Measurements from ENCODE around the gene LMO7.
"Not testable (repeated sequence)": the region's sequence is repeated elsewhere in the genome, so short reads cannot be mapped to it uniquely, and the experiment has no call there.

The LMO7 gene

DNA sequence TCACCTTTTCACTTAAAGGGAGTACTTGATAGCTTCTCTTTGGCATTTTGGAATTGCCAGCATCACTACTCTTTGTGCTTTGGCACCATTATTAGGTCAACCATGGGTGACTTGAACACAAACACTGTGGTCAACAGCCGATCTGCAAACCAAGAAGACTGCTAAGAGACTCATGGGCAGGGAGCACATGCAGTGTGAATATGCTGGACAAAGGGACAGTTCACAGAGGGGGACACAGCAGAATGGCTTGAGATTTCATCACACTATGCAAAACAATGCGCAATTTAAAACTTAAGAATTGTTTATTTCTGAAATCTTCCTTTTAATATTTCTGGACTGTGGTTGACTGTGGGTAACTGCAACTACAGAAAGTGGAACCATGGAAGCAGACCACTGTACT is 64.4 kb downstream of the LMO7 start:
- no peak for DNase-seq

DNA sequence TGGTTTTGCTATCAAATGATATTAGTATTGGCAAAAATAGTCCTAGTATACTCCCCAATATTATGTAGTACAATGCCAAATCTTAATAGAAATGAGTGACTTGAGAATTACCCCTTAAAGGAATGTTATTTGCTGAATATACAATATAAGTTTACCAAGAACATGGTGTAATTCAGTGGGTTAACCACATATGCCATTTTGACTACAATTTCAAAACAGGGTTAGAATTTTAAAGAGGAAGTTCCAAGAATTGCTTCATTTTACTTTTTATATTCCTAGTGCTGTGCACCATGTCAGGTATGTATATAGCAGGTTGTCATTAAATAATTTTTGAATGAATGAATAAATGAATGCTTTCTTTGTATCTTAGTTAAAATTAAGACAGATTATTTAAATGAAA is 66.3 kb downstream of the LMO7 start:
- no peak for DNase-seq

DNA sequence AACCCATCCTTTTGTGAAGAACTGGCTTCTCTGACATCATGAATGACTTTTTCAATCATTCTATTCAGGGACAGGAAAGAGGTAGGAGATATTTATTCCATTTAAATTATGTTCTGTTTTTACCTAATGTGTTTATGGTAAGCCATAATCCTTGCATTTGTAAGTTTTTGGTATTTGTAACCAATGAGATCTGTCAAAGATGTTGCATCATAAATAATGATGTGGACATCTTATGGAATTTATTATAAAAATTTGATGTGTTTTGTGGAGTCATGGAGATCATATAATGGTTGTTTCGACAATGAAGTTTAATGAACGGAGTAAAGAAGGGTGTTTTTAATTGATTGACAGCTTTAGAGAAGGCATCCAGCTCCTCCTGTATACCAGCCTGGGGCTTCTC is 67.6 kb downstream of the LMO7 start:
- DNase-seq: no peak

DNA sequence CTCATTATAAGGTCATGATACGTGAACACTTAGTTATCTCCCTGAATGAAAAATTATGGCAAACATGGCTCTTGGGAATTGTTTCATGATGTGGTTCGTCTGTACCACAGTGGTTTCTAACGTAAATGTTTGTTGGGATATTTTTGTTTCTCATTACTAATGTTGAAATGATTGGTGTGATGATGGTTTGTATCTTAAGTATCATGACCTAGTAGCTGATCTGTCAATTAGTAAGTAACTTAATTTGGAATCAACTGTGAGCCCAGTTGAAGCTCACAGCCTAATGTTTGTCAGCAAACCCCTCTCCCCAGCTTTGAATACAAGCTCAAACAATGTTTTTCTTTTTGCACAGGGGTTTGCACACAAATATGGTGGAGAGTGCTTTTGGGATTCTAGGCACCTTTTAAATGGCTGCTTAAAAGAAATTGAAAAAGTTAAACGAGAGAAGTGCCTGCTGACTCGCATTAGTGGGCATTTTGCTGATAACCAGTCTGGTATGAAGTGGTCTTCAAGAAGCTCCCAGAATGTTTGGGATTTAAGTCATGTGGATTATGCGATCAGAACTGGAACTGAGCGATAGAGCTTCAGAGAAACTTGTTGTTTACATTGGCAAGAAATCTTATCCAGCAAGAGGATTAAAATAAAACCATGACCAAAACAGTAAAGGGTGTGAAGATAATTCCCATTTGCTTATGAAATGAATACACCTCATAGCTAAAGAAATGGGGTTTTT is 68.2 kb downstream of the LMO7 start:
- DNase-seq: no peak

DNA sequence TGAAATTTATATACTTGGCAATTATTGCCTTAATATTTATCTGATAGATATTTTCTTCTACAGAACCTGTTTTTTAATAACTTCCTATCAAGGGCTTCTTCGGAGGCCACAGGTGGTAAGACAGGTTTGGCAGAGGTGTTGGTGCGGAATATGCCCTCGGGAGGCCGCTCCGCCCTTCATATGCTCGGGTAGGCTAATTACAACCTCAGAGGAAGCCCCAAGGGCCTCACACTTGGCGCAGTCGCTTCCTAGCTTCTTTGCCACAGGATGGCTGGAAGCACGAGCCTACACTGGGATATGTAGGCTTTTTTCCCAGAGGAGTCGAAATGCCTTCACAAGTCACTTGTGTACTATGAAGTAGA is 68.8 kb downstream of the LMO7 start:
- DNase-seq: peak; percentile 31

DNA sequence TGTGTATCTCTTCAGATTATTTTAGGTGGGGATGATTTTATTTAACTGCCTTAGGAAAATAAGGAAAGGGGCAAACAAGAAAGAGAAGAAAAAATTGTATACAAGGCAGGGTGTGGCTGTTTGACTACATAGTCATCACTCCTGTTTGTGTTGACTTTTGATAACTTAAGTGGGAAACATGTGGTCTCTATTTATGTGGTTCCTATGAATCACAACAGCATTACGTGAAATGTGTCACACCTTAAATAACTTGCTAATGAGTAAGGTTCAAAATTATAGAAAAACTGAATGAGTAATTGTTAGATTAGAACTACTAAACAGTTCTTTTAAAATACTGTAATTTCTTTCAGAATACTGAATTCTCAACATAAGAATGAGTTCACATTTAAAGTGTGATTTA is 69.3 kb downstream of the LMO7 start:
- no peak for DNase-seq

DNA sequence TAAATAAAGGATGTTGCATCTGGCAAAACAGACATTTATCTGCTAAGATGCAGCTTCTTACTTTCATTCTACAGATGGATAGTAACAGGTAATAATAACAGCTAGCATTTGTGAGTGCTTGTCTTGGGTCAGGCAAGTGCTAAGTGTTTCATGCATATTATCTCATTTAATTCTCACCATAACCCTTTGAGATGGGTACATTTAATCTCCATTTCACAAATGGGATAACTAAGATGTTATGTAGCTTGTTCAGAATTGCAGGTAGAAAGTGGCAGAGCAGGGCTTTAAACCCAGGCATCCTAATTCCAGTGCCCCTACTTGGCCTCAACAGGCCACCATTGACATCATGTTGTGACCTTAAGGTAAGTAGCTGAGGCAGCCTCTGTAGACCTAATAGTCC is 69.8 kb downstream of the LMO7 start:
- no peak for DNase-seq

DNA sequence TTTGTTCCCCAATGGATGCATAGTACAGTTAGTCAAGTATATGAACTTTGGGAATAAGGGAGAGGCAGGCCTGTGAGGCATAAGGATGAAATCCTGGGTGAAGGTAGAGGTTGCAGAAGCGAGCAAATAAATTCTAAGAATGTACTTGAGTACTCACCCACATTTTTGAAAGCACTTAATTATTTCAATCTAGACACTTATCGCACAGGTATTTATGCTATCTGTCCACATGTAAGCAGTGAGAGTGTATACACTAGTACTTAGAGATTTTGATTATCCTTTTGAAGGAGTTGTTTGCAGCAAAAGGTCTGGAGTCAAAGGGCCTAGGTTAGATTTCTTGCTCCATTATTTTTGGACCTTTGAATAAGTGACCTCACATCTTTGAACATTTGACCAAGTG is 77.7 kb downstream of the LMO7 start:
- DNase-seq: no peak

DNA sequence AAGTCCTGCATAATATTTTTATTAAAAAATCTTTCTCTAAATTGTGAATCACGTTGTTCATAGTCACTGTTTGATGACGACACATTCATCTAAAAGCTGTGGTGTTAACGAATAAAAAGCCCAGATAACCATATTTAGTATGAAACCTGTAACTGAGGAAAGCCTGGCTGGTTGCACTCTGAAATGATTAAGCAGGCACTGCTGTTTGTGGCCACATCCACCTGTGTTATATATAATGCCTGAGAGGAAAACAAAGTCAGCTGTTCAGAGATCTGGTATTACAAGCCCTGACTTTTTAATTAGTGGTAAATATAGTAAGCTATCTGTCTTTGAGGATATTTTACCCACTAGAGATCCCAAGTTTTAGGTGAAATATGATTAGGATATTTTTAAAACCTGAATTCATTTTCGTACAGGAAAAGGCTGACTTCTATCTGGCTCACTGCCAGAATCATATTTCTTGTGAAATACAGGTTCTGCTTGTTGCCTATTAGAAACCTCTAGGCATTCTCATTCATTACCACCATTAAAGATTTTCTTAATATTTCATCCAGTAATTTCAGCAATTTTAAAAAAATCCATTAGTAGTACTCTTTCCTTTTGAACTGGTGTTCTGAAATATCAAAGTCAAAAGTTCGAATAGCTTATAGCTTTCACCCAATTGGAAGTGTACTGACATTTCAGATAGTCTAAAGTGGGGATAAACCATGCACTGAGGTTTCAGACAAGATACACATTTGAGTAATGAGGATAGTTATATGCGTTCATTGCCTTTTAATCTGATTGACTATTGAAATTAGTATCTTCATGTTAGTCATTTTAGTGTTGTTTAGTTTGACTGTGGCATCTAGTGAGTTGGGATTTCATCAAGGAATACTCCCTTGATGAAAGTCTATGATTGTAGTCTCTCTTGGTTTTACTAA is 79.7 kb downstream of the LMO7 start:
- no peak for DNase-seq

DNA sequence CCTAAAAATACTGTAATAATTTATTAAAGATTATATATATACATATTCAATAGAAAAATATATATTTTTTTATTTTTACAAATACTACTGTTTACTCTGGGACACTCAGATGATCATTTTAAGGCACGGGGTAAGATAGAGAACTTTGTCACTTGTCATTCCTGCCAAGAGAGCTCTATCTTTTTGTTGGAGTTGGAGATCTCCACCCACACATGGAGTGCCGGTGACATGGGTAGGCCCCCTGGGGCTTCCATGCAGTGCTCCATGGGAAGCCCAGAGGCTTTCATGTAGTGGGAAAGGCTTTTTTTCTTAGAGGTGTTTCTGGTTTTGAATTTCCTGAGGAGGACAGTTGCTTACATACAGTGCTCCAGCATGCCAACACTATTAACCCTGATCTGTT is 81.4 kb downstream of the LMO7 start:
- no peak for DNase-seq

DNA sequence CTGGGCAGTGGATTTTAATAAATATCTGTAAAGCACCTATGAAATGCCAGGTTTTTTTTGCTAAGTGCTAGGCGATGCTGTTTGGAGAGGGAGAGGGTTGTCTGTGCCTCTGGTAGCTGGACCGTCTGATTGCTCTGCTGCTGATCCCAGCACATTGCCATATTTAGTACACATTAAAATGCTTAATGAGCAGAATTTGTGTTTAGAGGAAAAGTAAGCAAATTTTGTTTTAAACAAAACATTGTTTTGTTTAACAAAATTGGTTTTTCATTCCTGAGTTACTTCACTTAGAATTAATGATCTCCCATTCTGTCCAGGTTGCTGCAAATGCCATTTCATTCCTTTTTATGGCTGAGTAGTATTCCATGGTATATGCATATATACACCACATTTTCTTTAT is 85.2 kb downstream of the LMO7 start:
- DNase-seq: no peak

DNA sequence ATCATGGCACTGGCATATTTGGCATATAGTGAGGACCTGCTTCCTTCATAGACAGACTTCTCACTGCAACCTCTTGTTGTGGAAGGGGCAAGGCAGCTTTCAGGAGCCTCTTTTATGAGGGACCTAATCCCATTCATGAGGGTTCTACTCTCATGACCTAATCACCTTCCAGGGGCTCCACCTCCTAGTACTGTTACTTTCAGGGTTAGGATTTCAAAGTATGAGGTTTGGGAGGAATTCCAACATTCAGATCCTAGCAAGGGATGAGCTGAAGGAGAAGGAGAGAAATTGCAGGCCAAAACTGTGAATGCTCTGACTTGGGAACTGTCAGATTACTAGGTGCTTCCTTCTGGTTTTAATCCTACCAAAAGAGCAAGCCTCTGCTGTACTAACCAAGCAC is 87.8 kb downstream of the LMO7 start:
- no peak for DNase-seq

DNA sequence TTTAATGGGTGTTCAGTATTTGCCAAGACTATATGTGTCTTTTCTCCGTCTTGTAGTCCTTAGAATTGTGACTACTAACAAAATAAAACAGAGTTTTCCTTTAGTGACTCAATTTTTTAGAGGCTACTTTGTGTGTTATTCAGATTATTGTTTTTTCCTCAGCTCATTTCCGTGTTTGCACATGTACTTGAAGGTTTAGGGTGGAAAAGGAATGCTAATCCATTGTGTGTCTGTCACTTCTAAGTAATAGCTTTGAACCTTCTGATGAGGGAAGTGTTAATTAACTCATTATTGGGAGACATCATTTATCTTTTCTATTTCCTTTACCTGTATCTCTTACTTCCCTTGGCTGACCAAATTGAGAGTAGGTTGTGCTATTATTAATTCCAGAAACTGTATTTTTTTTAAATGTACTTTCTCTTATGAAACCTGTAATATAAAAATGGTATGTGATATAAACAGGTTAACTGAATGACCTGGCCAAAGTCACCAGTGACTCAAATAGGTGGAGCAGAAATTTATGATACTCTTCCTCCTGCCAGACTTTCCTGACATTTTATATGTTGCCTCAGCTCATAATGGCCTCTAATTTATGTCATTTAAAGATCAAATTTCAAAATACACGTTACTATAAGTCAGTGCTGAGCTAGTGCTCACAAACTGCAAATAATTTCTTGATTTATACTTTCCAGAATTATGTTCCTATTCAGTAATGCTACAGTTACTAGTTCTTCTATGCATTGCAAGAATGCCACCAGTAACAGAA is 88.8 kb downstream of the LMO7 start:
- DNase-seq: peak; percentile 37

DNA sequence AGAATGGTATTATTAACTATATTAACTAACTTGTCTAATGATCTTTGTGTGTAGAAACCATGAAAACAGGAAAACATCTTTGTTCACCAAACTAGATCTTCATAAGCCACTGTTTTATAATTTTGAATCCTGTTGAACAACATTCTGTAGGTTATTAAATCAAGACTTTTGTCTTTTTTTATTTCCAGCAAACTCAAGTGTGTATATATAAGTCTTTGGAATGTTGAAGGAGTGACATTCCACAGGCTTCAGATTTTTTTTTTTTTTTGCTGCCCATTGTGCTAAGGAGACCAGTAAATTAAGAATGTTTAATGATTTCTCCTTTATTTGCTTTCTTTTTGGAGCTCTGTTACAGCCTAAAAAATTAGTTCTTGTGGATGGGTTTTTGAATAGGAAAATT is 89.6 kb downstream of the LMO7 start:
- DNase-seq: no peak

DNA sequence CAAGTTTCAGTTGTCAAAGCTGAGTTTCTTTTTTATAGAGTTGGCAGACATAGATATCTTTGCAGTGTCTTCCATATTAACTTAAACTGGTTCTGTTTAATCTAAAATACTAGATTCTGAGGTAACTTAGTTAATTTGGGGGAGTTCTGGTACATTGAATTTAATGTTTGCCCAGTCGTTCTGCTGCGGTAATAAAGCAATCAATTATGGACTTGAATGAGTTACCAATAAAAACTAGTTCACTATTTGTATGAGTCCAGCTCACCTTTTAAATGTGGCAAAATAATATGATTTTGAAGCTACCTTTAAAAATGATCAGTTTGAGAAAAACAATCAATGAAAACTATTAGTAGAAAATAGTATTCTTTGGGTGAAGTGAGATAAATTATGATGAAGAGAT is 90.2 kb downstream of the LMO7 start:
- DNase-seq: no peak

DNA sequence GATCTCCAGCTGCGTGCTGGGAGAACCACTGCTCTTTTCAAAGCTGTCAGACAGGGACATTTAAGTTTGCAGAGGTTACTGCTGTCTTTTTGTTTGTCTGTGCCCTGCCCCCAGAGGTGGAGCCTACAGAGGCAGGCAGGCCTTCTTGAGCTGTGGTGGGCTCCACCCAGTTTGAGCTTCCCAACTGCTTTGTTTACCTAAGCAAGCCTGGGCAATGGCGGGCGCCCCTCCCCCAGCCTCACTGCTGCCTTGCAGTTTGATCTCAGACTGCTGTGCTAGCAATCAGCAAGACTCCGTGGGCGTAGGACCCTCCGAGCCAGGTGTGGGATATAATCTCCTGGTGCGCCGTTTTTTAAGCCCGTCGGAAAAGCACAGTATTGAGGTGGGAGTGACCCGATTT is 97.0 kb downstream of the LMO7 start:
- not testable (repeated sequence) for DNase-seq

DNA sequence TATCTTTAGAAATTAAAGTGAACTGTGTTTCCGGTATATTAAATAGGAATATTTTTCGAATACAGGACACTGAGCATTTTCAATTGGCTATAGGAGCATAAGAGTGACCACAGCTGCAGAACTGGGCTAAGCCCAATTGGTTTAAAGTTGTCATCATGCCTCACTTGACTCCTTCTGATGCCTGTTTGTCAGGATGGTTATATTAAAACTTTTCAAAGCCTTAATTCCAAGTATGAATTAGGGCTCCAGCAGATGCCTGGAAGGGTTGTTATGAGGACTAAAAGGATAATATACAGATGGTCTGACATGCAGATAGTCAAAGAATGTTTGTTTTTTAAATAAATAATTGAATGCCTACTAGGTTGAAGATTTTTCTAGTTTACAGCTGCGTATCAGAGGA is 100.0 kb downstream of the LMO7 start:
- DNase-seq: no peak

DNA sequence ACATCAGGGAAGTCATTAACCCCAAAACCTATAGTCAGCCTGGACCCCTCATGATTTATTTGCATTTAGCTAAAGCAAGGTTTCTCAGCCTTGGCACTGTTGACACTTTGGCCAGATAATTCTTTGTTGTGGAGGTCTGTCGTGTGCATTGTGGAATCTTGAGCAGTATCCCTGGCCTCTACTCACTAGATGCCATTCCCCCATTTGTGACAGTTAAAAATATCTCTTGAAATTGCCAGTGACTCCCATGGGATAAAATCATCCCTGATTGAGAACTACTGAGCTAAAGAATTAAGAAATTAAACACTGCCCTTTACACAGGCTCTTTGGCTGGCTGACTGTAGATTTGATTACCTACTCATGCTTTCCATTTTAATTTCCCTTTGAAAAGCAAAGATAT is 102.7 kb downstream of the LMO7 start:
- no peak for DNase-seq

DNA sequence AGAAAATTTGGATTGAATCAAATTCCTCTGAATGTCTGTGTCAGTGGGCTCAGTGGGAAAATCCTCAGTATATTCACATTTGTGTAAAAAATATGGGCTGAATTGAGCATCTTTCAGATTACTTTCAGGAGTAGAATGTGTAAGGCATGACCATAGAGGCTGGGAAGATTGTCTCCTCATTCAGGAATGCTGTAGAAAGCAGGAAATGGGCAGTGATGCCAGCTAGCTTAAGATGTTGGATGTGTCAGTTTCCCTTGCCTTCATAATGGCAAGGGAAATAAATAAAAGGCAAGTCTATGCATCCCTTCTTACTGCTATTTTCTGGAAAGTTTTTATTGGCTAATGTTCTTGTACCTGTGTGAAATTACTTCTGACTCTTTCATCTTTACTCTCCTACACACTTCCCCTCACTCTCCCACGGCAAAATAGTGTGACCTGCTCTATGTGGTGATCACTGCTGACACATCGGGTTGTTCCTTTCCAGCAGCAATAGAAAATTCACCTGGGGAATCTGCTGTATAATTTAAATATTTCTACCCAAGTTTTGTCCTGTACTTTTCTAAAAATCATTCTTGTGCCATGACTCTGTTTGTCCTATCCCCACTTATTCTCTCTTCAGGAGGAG is 103.2 kb downstream of the LMO7 start:
- DNase-seq: no peak

DNA sequence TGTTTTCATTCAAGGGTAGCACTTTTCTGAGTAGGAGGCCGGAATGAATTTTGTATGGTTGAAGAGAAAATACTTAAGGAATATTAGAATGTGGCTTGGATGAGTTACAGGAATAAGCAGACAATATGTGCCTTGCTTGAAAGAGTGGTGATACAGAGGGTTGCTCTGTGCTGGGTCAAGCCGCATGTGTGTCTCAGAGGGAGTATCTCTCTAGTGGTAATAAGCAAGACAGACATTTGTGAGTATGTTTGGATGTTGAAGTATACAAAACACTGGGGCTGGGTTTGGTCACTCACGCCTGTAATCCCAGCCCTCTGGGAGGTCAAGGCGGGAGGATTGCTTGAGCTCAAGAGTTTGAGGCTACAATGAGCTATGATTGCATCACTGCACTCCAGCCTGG is 103.9 kb downstream of the LMO7 start:
- DNase-seq: no peak

DNA sequence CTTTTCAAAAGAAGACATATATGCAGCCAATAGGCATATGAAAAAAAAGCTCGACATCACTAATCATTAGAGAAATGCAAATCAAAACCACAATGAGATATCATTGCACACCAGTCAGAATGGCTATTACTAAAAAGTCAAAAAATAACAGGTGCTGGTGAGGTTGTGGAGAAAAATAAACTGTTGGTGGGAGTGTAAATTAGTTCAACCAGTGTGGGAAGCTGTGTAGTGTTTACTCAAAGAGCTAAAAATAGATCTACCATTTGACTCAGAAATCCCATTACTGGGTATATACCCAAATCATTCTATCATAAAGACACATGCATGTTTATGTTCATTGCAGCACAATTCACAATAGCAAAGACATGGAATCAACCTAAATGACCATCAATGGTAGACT is 106.9 kb downstream of the LMO7 start:
- DNase-seq: not testable (repeated sequence)

DNA sequence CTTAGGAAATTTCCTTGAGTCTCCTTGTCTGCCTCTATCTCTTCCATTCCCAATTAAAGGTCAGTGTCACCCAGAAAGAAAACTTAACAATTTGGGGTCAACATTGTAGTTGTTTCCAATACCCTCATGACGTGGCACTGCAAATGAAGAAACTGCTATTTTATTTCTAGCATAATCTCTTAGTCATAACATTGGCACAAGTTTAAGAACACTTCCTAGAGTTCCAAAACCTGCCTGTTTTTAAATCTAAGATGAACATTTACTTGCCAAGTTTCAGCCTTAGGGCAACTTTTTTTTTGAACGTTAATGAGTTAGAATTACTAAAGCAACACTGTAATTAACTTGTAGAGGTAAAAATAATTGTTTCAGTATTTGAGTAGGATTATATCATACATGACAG is 108.0 kb downstream of the LMO7 start:
- DNase-seq: no peak

DNA sequence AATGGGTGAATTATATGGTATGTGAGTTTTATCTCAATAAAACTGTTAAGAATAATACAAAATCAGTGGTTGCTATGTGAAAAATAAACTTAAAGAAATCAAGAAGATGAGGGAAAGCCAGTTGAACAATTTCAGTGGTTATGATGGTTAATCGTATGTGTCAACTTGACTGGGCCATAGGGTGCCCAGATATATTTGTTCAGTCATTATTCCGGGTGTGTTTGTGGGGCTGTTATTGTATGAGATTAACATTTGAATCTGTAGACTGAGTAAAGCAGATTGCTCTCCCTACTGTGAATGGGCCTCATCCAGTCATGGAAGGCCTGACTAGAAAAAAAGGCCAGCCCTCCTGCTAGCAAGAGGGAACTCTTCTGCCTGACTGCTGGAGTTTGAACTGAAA is 109.3 kb downstream of the LMO7 start:
- DNase-seq: no peak

All from NCI-H2029 treated with DMSO at 0.1 percent for 48 hours (cell line).